ENCODE data around the gene RNF123. TPM values are rescaled to one million over a fixed set of nuclear protein-coding genes. Genes with fewer than 3 reads are reported as not detected.

Gene RNF123
- total RNA-seq, 1 experiment from 2014 or later = 47.1 TPM

DNA sequence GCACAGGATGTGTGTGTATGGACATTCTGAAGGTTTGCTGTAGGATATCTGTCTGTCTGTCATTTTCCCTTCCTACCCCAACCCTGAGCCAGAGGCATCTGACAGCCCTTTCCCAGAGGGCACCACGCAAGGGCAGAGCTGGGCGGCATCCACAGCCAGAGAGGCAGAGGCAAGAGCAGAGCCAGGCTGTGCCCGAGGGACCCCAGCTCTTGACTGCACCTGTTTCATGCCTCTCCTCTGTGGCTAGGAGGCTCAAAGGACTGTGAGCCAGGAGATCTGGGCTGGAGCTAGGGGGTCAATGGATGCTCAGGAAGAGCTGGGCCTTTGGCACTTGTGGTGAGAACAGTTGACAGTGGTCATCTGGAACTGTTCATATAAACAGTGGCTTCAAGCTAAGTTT, 20.0 kb upstream of the RNF123 start:
- CTCF ChIA-PET = interaction anchor here (1.3 to 5.4 kb wide), 2 partner anchors 32 to 129 kb away, joined by 4 to 304 read pairs; no protein-coding TSS in a partner anchor
- POLR2A ChIA-PET = interaction anchor here (1.7 kb wide), 1 partner anchor 129 kb away, joined by 5 read pairs; no protein-coding TSS in a partner anchor
- no peak overlapping the region for H3K27ac Mint-ChIP-seq

More for the DNA sequence above, 20.0 kb upstream of the RNF123 start:
- DNase-seq (ENCODE audit: low spot score) (no peak), ATAC-seq (no peak)
- Mint-ChIP-seq H3K36me3 (no peaks in the 10 kb centered on the region), H3K4me1 (peaks cover 30% of the 10 kb centered on the region), H3K4me3 (no peak overlapping the region), H3K27me3 (ENCODE audit: low read depth) (no peaks in the 10 kb centered on the region), H3K9me3 (no peaks in the 10 kb centered on the region)
- TF ChIP-seq SP1 (CRISPR knock-in tag; conservative IDR thresholded peaks at IDR 0.05) = no peak
- TF ChIP-seq, protein P1, sequence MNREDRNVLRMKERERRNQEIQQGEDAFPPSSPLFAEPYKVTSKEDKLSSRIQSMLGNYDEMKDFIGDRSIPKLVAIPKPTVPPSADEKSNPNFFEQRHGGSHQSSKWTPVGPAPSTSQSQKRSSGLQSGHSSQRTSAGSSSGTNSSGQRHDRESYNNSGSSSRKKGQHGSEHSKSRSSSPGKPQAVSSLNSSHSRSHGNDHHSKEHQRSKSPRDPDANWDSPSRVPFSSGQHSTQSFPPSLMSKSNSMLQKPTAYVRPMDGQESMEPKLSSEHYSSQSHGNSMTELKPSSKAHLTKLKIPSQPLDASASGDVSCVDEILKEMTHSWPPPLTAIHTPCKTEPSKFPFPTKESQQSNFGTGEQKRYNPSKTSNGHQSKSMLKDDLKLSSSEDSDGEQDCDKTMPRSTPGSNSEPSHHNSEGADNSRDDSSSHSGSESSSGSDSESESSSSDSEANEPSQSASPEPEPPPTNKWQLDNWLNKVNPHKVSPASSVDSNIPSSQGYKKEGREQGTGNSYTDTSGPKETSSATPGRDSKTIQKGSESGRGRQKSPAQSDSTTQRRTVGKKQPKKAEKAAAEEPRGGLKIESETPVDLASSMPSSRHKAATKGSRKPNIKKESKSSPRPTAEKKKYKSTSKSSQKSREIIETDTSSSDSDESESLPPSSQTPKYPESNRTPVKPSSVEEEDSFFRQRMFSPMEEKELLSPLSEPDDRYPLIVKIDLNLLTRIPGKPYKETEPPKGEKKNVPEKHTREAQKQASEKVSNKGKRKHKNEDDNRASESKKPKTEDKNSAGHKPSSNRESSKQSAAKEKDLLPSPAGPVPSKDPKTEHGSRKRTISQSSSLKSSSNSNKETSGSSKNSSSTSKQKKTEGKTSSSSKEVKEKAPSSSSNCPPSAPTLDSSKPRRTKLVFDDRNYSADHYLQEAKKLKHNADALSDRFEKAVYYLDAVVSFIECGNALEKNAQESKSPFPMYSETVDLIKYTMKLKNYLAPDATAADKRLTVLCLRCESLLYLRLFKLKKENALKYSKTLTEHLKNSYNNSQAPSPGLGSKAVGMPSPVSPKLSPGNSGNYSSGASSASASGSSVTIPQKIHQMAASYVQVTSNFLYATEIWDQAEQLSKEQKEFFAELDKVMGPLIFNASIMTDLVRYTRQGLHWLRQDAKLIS (CRISPR knock-in tag; IDR thresholded peaks at IDR 0.05; ENCODE audit: borderline replicate concordance) = no peak
- TF ChIP-seq HMGA2 (CRISPR knock-in tag; IDR thresholded peaks at IDR 0.05) = no peak
- TF ChIP-seq, protein P2, sequence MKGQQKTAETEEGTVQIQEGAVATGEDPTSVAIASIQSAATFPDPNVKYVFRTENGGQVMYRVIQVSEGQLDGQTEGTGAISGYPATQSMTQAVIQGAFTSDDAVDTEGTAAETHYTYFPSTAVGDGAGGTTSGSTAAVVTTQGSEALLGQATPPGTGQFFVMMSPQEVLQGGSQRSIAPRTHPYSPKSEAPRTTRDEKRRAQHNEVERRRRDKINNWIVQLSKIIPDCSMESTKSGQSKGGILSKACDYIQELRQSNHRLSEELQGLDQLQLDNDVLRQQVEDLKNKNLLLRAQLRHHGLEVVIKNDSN (CRISPR knock-in tag; IDR thresholded peaks at IDR 0.05) = no peak
- no peak for TF ChIP-seq TEAD4 (CRISPR knock-in tag; IDR thresholded peaks at IDR 0.05)
- TF ChIP-seq, protein P3, sequence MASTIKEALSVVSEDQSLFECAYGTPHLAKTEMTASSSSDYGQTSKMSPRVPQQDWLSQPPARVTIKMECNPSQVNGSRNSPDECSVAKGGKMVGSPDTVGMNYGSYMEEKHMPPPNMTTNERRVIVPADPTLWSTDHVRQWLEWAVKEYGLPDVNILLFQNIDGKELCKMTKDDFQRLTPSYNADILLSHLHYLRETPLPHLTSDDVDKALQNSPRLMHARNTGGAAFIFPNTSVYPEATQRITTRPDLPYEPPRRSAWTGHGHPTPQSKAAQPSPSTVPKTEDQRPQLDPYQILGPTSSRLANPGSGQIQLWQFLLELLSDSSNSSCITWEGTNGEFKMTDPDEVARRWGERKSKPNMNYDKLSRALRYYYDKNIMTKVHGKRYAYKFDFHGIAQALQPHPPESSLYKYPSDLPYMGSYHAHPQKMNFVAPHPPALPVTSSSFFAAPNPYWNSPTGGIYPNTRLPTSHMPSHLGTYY (CRISPR knock-in tag; IDR thresholded peaks at IDR 0.05) = no peak
- TF ChIP-seq, protein P4, sequence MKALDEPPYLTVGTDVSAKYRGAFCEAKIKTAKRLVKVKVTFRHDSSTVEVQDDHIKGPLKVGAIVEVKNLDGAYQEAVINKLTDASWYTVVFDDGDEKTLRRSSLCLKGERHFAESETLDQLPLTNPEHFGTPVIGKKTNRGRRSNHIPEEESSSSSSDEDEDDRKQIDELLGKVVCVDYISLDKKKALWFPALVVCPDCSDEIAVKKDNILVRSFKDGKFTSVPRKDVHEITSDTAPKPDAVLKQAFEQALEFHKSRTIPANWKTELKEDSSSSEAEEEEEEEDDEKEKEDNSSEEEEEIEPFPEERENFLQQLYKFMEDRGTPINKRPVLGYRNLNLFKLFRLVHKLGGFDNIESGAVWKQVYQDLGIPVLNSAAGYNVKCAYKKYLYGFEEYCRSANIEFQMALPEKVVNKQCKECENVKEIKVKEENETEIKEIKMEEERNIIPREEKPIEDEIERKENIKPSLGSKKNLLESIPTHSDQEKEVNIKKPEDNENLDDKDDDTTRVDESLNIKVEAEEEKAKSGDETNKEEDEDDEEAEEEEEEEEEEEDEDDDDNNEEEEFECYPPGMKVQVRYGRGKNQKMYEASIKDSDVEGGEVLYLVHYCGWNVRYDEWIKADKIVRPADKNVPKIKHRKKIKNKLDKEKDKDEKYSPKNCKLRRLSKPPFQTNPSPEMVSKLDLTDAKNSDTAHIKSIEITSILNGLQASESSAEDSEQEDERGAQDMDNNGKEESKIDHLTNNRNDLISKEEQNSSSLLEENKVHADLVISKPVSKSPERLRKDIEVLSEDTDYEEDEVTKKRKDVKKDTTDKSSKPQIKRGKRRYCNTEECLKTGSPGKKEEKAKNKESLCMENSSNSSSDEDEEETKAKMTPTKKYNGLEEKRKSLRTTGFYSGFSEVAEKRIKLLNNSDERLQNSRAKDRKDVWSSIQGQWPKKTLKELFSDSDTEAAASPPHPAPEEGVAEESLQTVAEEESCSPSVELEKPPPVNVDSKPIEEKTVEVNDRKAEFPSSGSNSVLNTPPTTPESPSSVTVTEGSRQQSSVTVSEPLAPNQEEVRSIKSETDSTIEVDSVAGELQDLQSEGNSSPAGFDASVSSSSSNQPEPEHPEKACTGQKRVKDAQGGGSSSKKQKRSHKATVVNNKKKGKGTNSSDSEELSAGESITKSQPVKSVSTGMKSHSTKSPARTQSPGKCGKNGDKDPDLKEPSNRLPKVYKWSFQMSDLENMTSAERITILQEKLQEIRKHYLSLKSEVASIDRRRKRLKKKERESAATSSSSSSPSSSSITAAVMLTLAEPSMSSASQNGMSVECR (CRISPR knock-in tag; IDR thresholded peaks at IDR 0.05; ENCODE audit: borderline replicate concordance) = no peak
- TF ChIP-seq, protein P5, sequence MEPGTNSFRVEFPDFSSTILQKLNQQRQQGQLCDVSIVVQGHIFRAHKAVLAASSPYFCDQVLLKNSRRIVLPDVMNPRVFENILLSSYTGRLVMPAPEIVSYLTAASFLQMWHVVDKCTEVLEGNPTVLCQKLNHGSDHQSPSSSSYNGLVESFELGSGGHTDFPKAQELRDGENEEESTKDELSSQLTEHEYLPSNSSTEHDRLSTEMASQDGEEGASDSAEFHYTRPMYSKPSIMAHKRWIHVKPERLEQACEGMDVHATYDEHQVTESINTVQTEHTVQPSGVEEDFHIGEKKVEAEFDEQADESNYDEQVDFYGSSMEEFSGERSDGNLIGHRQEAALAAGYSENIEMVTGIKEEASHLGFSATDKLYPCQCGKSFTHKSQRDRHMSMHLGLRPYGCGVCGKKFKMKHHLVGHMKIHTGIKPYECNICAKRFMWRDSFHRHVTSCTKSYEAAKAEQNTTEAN (CRISPR knock-in tag; IDR thresholded peaks at IDR 0.05) = no peak
- TF ChIP-seq CREB1 (CRISPR knock-in tag; IDR thresholded peaks at IDR 0.05) = no peak
- no peak for TF ChIP-seq TEAD1 (CRISPR knock-in tag; IDR thresholded peaks at IDR 0.05)
- TF ChIP-seq, protein P6, sequence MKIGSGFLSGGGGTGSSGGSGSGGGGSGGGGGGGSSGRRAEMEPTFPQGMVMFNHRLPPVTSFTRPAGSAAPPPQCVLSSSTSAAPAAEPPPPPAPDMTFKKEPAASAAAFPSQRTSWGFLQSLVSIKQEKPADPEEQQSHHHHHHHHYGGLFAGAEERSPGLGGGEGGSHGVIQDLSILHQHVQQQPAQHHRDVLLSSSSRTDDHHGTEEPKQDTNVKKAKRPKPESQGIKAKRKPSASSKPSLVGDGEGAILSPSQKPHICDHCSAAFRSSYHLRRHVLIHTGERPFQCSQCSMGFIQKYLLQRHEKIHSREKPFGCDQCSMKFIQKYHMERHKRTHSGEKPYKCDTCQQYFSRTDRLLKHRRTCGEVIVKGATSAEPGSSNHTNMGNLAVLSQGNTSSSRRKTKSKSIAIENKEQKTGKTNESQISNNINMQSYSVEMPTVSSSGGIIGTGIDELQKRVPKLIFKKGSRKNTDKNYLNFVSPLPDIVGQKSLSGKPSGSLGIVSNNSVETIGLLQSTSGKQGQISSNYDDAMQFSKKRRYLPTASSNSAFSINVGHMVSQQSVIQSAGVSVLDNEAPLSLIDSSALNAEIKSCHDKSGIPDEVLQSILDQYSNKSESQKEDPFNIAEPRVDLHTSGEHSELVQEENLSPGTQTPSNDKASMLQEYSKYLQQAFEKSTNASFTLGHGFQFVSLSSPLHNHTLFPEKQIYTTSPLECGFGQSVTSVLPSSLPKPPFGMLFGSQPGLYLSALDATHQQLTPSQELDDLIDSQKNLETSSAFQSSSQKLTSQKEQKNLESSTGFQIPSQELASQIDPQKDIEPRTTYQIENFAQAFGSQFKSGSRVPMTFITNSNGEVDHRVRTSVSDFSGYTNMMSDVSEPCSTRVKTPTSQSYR (CRISPR knock-in tag; IDR thresholded peaks at IDR 0.05) = no peak
- no peak for TF ChIP-seq ZNF121 (CRISPR knock-in tag; IDR thresholded peaks at IDR 0.05)
- TF ChIP-seq TCF7 (CRISPR knock-in tag; IDR thresholded peaks at IDR 0.05; ENCODE audit: low read depth) = no peak
- TF ChIP-seq, protein P7, sequence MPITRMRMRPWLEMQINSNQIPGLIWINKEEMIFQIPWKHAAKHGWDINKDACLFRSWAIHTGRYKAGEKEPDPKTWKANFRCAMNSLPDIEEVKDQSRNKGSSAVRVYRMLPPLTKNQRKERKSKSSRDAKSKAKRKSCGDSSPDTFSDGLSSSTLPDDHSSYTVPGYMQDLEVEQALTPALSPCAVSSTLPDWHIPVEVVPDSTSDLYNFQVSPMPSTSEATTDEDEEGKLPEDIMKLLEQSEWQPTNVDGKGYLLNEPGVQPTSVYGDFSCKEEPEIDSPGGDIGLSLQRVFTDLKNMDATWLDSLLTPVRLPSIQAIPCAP (CRISPR knock-in tag; IDR thresholded peaks at IDR 0.05) = no peak
- TF ChIP-seq, protein P8, sequence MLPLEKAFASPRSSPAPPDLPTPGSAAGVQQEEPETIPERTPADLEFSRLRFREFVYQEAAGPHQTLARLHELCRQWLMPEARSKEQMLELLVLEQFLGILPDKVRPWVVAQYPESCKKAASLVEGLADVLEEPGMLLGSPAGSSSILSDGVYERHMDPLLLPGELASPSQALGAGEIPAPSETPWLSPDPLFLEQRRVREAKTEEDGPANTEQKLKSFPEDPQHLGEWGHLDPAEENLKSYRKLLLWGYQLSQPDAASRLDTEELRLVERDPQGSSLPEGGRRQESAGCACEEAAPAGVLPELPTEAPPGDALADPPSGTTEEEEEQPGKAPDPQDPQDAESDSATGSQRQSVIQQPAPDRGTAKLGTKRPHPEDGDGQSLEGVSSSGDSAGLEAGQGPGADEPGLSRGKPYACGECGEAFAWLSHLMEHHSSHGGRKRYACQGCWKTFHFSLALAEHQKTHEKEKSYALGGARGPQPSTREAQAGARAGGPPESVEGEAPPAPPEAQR (CRISPR knock-in tag; IDR thresholded peaks at IDR 0.05) = no peak
